ENCODE results near the gene DCD. TPM values are rescaled to one million over a fixed set of nuclear protein-coding genes. Genes with fewer than 3 reads are reported as not detected.
"Not testable (repeated sequence)": the region's sequence is repeated elsewhere in the genome, so short reads cannot be mapped to it uniquely, and the experiment has no call there.

The DCD gene
- total RNA-seq, 1 donor from 2014 or later, result not detected

DNA sequence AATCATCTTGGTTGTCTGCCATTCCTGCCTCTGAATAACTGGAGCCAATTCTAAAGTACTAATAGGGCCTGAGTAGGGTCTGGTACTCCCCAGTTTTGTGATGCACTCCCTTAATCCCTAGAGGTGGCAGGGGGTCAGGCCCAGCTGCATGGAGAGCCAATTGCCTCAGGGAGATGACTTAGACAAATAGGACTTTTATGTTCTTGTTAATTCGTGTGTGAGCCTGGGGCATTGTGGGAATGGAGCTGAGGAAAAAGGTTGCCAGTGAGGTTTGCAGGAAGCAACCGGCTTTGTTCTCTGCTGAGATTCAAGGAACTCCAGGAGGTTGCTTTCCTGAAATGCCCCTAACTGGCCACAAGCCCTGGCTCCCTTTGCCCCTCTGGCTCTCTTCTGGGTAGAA lies 6.8 kb upstream of the DCD start:
- DNase-seq (ENCODE audit: low read depth in 2 of 2), result no peak

DNA sequence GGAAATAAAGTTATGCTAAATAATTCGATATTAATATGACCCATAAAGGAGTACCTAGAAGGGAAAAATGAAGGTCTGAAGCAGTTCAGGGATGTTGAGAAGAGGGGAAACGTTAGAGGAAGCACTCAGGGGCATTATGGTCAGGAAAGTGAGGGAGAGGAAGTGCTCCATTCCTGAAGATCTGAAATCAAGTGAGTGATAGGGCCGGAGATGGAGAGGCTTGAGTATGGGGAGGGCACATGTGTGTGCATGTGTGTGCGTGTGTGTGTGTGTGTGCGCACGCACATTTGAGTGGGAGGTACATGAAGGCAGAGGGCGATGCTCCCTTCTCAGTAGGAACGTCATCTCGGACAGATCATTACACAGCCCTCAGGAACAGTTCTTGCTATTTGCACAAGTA lies 4.9 kb upstream of the DCD start:
- no peak for DNase-seq (ENCODE audit: low read depth in 2 of 2)

- DNase-seq (ENCODE audit: low read depth in 2 of 2), result no peak
Measured at GRCh38 chr12:54650889-54651288, 2.7 kb upstream of the DCD start.

DNA sequence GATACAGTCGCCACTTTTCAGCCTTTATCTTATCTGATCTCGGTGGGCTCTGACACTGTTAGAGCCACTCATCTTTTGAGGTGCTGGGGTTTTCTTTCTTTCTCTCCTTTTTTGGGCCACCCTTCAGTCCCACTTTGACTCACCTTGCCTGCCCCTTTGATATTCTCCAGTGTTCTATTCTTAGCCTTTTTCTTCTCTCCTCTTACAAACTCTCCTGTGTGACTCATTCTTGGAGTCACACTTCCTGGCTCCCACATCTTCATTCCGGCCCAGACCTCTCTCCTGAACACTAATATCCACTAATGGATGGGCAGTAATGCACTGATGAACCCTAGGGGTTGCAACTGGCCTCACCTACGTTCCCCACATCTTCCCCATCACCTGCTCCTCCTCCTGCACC lies 2.2 kb upstream of the DCD start:
- DNase-seq (ENCODE audit: low read depth in 2 of 2), result no peak

DNA sequence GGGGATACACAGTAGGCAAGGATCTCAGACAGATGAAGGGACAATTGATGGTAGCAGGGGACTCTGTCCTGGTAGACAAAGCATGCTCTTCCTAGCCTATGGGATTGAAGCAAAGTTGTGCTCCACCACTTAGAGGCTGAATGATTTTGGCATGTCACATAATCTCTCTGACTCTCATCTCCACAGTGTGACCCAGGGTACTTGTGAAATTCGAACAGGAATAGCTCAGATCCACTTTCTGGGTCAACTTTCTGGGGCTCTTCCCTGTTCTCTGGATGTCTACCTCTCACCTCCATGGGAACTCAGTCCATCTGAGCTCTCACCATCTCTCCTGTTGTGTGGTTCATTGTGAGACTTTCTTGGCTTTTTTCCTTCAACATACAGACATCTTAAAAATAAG lies 1.7 kb upstream of the DCD start:
- no peak for DNase-seq (ENCODE audit: low read depth in 2 of 2)

GRCh38 chr12:54641554-54641953 lies 6.6 kb downstream of the DCD start:
- no peak for DNase-seq (ENCODE audit: low read depth in 2 of 2)

GRCh38 chr12:54641089-54641488 lies 7.1 kb downstream of the DCD start:
- DNase-seq (ENCODE audit: low read depth in 2 of 2), result no peak

DNA sequence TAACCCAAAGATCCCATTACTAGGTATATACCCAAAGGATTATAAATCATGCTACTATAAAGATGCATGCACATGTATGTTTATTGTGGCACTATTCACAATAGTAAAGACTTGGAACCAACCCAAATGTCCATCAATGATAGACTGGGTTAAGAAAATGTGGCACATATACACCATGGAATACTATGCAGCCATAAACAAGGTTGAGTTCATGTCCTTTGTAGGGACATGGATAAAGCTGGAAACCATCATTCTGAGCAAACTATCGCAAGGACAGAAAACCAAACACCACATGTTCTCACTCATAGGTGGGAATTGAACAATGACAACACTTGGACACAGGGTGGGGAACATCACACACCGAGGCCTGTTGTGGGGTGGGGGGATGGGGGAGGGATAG lies 9.1 kb downstream of the DCD start:
- not testable (repeated sequence) for DNase-seq (ENCODE audit: low read depth in 2 of 2)

- no peak for DNase-seq (ENCODE audit: low read depth in 2 of 2)
Measured at GRCh38 chr12:54634795-54635194, 13.4 kb downstream of the DCD start, which contains the start of gene LACRT. Gene LACRT, minus strand, starts transcription at chr12:54634895. Its CDS starts 54 bp downstream, at chr12:54634841.

GRCh38 chr12:54631988-54632728 lies 16.0 kb downstream of the DCD start:
- DNase-seq (ENCODE audit: low read depth in 2 of 2), result no peak

DNA sequence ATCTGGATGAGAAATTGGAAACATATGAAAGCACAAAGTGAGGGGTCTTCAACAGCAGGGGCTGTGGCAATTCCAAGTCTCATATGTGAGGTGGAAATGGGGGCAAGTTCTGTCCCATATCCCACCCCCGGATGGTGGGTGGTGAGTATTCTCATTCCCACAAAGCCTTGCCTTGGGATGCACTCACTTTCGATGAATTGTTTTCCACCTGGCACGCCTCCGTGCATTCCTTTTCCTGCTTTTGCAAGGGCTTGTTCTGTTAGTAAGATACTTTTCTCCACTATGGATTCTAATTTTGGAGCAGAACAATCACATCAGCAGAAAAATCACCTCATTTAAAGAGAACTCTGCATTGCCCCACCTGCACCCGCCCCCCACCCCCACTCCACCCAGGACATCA lies 16.6 kb downstream of the DCD start:
- DNase-seq (ENCODE audit: low read depth in 2 of 2), result no peak

DNA sequence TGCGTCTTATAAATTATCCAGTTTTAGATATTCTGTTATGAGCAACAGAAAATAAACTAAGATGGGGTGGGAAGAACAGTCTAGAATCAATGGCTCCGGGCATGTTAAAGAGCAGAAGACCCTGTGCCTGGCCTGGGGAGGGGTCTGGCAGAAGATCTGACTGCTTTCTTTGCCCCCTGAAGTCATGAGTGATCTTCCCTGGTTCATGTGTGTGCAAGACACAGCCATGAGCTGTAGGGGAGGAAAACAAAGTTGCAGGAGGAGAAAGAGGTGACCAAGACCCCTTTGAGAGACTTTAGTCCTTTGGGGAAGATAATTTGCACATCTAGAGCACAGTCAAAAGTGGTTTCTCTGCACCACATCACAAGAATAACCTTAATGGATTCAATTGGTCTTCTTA lies 18.2 kb downstream of the DCD start:
- DNase-seq (ENCODE audit: low read depth in 2 of 2), result no peak

- DNase-seq (ENCODE audit: low read depth in 2 of 2), result no peak
Measured at GRCh38 chr12:54628186-54628846, 19.8 kb downstream of the DCD start.

- no peak for DNase-seq (ENCODE audit: low read depth in 2 of 2)
Measured at GRCh38 chr12:54627304-54627703, 20.9 kb downstream of the DCD start.

- DNase-seq (ENCODE audit: low read depth in 2 of 2), result no peak
Measured at GRCh38 chr12:54625598-54625997, 22.6 kb downstream of the DCD start.

DNA sequence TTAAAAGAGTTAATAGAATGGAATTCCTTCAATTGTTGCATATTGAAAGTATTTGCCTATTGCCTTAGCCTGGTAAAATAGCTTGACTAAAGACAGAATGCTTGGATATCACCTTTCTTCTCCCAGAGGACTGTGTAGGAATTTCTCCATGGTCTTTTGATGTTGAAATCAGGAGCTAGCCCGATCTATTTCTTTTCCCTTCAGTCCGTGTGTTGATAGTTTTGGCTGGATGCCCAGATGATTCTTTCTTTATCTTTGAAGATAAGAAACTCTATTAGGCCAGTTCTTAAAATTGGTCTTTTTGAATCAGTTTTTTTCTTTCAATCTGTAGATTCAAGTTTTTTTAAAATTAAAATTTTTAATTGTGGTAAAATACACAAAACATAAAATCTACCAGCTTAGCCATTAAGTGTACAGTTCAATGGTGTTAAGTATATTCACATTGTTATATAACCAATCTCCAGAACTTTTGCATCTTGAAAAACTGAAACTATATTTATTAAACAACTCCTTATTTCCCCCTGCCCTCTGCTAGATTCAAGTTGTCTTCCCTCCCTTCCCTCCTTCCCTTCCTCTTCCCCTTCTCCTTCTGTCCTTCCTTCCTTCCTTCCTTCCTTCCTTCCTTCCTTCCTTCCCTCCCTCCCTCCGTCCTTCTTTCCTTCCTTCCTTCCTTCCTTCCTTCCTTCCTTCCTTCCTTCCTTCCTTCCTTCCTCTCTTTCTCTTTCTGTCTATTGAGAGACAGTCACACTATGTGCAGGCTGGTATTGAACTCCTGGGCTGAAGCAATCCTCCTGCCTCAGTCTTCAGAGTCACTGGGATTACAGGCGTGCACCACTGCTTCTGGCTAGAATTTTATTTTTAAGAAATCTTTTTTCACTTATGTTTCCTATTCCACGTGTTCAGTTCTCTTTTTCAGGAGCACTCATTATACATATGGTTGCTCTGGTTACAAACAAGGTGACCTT lies 23.6 kb downstream of the DCD start:
- no peak for DNase-seq (ENCODE audit: low read depth in 2 of 2)

GRCh38 chr12:54622463-54623183 lies 25.5 kb downstream of the DCD start:
- no peak for DNase-seq (ENCODE audit: low read depth in 2 of 2)

DNA sequence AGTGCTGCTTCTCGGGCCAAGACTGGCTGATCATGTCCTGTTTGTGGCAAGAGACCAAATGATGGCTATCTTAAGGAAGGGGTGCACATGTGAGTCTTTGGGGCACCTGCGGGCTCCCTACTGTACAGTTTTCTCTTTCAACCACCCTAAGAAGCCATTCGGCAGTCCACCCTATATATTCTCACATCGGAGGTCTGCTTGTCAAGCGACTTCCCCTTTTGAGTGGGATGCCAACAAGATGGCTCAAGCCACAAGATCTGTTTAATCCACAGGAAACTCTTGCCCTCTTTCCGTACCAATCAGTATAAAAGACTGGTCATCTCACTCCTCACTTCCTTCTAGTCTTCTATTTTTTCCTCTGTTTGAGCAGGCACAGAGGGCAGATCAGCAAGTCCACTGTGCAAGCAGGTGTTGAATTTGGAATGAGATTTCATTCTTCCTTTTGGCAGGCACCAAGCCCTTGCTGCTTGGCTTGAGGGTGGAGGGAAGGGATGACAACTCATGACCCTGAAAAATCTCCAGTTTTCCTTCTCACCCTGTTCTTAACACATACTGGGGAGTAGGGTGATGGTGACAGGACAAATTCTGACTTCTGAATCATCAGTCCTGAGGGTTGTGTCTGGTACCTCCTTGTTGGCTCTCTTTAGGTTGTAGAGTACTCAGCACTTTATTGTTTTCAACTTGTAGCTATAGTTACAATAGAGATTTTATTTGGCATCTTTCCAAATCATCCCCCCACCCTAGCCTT lies 31.1 kb downstream of the DCD start:
- no peak for DNase-seq (ENCODE audit: low read depth in 2 of 2)

- DNase-seq (ENCODE audit: low read depth in 2 of 2), result no peak
Measured at GRCh38 chr12:54612225-54612750, 35.9 kb downstream of the DCD start.

DNA sequence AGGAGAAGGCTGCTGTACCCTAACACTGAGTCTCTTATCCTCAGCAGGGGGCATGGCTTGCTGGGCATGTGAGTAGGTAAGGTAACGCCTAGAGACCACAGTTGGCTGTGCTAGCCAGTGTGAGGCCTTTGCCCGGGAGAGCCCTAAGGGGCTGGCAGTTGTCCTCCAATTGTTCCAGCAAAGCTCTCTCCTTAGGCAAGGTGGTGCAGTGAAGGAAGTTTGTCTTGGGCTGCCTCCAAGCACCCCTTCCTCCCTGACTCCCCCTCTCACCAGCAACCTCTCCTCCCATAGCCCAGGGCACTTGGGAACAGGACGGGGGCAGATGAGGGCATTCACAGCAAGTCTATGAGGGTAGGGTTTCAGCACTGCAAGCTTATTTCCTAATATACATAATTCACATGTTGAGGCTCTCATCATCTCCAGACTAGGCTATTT lies 36.4 kb downstream of the DCD start:
- no peak for DNase-seq (ENCODE audit: low read depth in 2 of 2)
